ENCODE results near the gene ARHGAP29. TPM values are rescaled to one million over a fixed set of nuclear protein-coding genes. Genes with fewer than 3 reads are reported as not detected.

Gene ARHGAP29
- total RNA-seq, 1 donor: 77.2 TPM

GRCh38 chr1:94126651-94127050, 110.7 kb downstream of the ARHGAP29 start:
- peak; percentile 23 for DNase-seq (ENCODE audit: low read depth)
- H3K4me3 ChIP-seq (ENCODE audit: low read depth, low read length): no peak overlapping the region

GRCh38 chr1:94125551-94126514, 111.6 kb downstream of the ARHGAP29 start:
- H3K4me3 ChIP-seq (ENCODE audit: low read depth, low read length): no peak overlapping the region
- no peak for TF ChIP-seq CTCF (IDR thresholded peaks at IDR 0.05; ENCODE audit: insufficient read depth, low read length)
- DNase-seq (ENCODE audit: low read depth): no peak

More at GRCh38 chr1:94126651-94127050, 110.7 kb downstream of the ARHGAP29 start:
- no peak for TF ChIP-seq CTCF (IDR thresholded peaks at IDR 0.05; ENCODE audit: insufficient read depth, low read length)

GRCh38 chr1:94124538-94124937, 112.8 kb downstream of the ARHGAP29 start:
- H3K4me3 ChIP-seq (ENCODE audit: low read depth, low read length): no peak overlapping the region
- no peak for DNase-seq (ENCODE audit: low read depth)
- TF ChIP-seq CTCF (IDR thresholded peaks at IDR 0.05; ENCODE audit: insufficient read depth, low read length): no peak

- no peak for TF ChIP-seq CTCF (IDR thresholded peaks at IDR 0.05; ENCODE audit: insufficient read depth, low read length)
- H3K4me3 ChIP-seq (ENCODE audit: low read depth, low read length): no peak overlapping the region
- peak; percentile 67 for DNase-seq (ENCODE audit: low read depth)
These were observed 115.0 kb downstream of the ARHGAP29 start for GRCh38 chr1:94122201-94122970.

Other genes starting within 250 kb of the ARHGAP29 start
- 0.09 TPM in 1 of 2 replicates, not detected in the other for gene ABCA4, start 116.4 kb downstream of the ARHGAP29 start, total RNA-seq (ENCODE audit: low replicate concordance)
- gene ABCD3, start 180.8 kb upstream of the ARHGAP29 start, total RNA-seq (ENCODE audit: low replicate concordance): 35.2 and 37.6 TPM in 2 replicates